Natural killer cell (primary cell): Measurements from ENCODE around the gene SLC22A4. TPM values are rescaled to one million over a fixed set of nuclear protein-coding genes. Genes with fewer than 3 reads are reported as not detected.

ENCODE experiments used
- ATAC-seq, 3 donors: fragments of 150-1000 bp in 2 of 3; fragments of 200-7000 bp in 1 of 3; cut with Tn5 transposase; 1 replicate in 1 of 3; 2 replicates in 2 of 3; pipeline ENCODE4 v1.10.0; 2021; ENCODE audit warnings: mild to moderate bottlenecking in 2 of 3, moderate library complexity in 2 of 3
- DNase-seq, 2 donors: peaks; one replicate each; pipeline versions ENCODE4 v3.0.0 to v3.0.0-alpha.2; 2013 to 2021; ENCODE audit warnings: mixed read lengths in 1 of 2
- H3K27ac ChIP-seq: one replicate; pipeline ENCODE4 v1.5.1; 2013; ENCODE audit warnings: mild to moderate bottlenecking, low read length
- H3K27me3 ChIP-seq: one replicate; pipeline ENCODE4 v1.6.1; 2013; ENCODE audit warnings: low read length; ENCODE audit not compliant: control insufficient read depth, insufficient read depth
- H3K36me3 ChIP-seq: one replicate; pipeline ENCODE4 v1.6.1; 2013; ENCODE audit warnings: low read length; ENCODE audit not compliant: control insufficient read depth, insufficient read depth
- H3K4me1 ChIP-seq: one replicate; pipeline ENCODE4 v1.6.1; 2013; ENCODE audit warnings: low read length; ENCODE audit not compliant: control insufficient read depth, insufficient read depth
- H3K4me3 ChIP-seq: one replicate; pipeline ENCODE4 v1.5.1; 2013; ENCODE audit warnings: low read length
- H3K9me3 ChIP-seq: one replicate; pipeline ENCODE4 v1.6.1; 2013; ENCODE audit warnings: low read length; ENCODE audit not compliant: control insufficient read depth, insufficient read depth
- H3K27ac Mint-ChIP-seq, 2 donors: one replicate each; pipeline ENCODE4 v1.8.0; 2022; ENCODE audit warnings: mild to moderate bottlenecking in 2 of 2, mixed read lengths in 2 of 2, moderate library complexity in 1 of 2
- H3K27me3 Mint-ChIP-seq, 2 donors: one replicate each; pipeline ENCODE4 v1.8.0; 2022; ENCODE audit warnings: low read depth in 2 of 2, mixed read lengths in 2 of 2
- H3K36me3 Mint-ChIP-seq: one replicate; pipeline ENCODE4 v1.8.0; 2022; ENCODE audit warnings: mixed read lengths
- H3K4me1 Mint-ChIP-seq, 2 donors: one replicate each; pipeline ENCODE4 v1.8.0; 2022; ENCODE audit warnings: mixed read lengths in 2 of 2
- H3K4me3 Mint-ChIP-seq: one replicate; pipeline ENCODE4 v1.8.0; 2022; ENCODE audit warnings: mild to moderate bottlenecking, moderate library complexity, mixed read lengths
- H3K9me3 Mint-ChIP-seq, 2 donors: one replicate each; pipeline ENCODE4 v1.8.0; 2022; ENCODE audit warnings: mixed read lengths in 2 of 2
- WGBS: methylation state at CpG from one replicate; pipeline ENCODE4 v1.1.7; 2013; ENCODE audit warnings: missing lambda C conversion rate; ENCODE audit not compliant: insufficient coverage; 5-methylcytosine and 5-hydroxymethylcytosine counted together
- intact Hi-C: fragments of 100-400 bp; cut with micrococcal nuclease; formaldehyde crosslinking; loops from one replicate; pipeline ENCODE4 v1.14.2; 2022
- total RNA-seq, 4 donors: library from RNA; stranded (reverse); fragments of 120-200 nt in 1 of 4; gene quantifications; one replicate each; pipeline versions ENCODE4 v1.2.3 to v1.2.4, GENCODE V29; 2013 to 2022
- TF ChIP-seq, protein P1 (sequence below): fragments of 200-600 bp; IDR thresholded peaks from one replicate; pipeline ENCODE4 v1.8.0; 2022; ENCODE audit warnings: antibody characterized with exemption

SLC22A4 gene
- total RNA-seq, 3 donors from 2014 or later (not counting 1 experiment from before 2014, with no cell fraction given): 0.14 to 2.3 (median 0.27) TPM

DNA sequence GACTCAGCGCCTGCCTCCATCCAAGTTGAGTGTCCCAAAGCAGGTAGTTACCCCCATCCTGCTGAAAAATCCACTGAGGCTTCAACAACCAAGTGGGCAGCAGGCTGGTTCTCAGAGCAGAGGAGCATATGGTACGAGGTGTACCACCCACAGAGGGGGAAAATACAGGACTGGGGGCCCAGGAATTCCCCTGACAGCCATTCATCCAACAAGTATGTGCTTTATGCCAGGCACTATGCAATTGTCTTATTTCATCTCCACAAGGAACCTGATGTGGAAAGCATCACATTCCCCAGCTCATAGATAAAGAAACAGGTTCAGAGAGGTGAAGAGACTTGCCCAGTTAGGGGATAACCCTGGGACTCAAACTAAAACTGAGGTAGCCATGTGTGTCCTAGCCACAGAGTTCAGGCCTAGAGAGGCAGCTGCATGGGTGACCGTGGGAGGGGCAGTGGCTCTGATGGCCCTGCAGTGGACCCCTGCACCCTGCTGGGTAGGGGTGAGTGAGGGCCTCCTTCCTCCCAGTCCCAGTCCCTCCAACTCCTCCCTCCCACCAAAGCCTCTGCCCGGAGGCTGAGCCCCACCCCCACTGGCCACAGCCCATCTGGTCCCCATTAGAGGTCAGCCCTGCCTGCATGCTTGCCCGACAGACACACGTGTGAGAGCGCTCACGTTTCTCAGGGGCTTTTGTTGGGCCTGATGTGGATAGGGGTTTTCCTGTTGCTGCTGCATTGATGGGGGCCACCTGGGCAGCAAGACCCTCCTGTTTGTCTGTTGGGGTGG is 25.2 kb upstream of the SLC22A4 start:
- peaks cover 8% of the 10 kb centered on the region for H3K4me1 ChIP-seq
- H3K9me3 ChIP-seq: no peaks in the 10 kb centered on the region
- no peak for ATAC-seq
- H3K27me3 ChIP-seq: peaks cover 4% of the 10 kb centered on the region
- no peak overlapping the region for H3K27ac ChIP-seq
- Mint-ChIP-seq H3K27me3 (peaks cover 12 to 13% of the 10 kb centered on the region in 2 donors), H3K27ac (no peak overlapping the region), H3K36me3 (no peaks in the 10 kb centered on the region), H3K4me1 (peaks cover 0 to 18% of the 10 kb centered on the region in 2 donors), H3K9me3 (no peaks in the 10 kb centered on the region), H3K4me3 (no peak overlapping the region)
- H3K36me3 ChIP-seq: no peaks in the 10 kb centered on the region
- TF ChIP-seq, protein P1, sequence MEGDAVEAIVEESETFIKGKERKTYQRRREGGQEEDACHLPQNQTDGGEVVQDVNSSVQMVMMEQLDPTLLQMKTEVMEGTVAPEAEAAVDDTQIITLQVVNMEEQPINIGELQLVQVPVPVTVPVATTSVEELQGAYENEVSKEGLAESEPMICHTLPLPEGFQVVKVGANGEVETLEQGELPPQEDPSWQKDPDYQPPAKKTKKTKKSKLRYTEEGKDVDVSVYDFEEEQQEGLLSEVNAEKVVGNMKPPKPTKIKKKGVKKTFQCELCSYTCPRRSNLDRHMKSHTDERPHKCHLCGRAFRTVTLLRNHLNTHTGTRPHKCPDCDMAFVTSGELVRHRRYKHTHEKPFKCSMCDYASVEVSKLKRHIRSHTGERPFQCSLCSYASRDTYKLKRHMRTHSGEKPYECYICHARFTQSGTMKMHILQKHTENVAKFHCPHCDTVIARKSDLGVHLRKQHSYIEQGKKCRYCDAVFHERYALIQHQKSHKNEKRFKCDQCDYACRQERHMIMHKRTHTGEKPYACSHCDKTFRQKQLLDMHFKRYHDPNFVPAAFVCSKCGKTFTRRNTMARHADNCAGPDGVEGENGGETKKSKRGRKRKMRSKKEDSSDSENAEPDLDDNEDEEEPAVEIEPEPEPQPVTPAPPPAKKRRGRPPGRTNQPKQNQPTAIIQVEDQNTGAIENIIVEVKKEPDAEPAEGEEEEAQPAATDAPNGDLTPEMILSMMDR: no peak
- intact Hi-C loops: no loop called here
- no peak overlapping the region for H3K4me3 ChIP-seq
- no peak for DNase-seq
- 71% methylated on average over 8 of the region's 8 CpGs for WGBS

DNA sequence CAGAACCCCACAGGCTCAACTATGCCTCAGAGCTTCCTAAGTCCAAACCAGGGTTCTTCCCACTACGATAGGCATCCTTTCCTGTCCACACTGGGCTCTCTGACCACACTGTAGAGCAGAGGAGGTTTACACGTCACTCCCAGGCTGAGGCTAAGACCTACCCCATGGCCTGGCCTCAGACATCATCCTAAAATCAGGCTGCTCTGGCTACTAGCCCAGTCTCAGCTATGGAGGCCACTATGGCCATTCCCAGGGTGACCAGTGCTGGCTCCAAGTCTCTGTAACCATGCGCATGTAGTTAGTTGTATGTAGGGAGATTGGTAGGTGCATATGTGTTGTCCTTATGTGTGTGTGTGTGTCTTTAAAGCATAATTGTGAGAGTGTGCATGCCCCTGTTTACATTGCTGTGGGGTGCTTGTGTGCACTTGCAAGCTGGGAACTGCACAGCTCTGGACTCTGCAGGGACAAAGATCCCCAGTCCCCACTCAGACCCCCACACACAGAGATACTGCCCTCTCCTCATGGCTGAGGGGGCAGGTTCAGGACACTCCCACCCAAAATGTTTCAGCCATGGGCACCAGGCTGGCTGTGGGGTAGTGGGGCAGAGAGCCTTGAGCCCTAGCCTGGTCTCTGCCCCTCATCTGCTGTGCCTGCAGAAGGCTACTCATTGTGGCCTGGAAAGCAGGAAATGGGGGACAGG is 24.4 kb upstream of the SLC22A4 start:
- Mint-ChIP-seq H3K4me3 (no peak overlapping the region), H3K27me3 (peaks cover 15 to 17% of the 10 kb centered on the region in 2 donors), H3K4me1 (peaks cover 0 to 18% of the 10 kb centered on the region in 2 donors), H3K9me3 (no peaks in the 10 kb centered on the region), H3K27ac (no peak overlapping the region), H3K36me3 (no peaks in the 10 kb centered on the region)
- no peak overlapping the region for H3K27ac ChIP-seq
- peaks cover 8% of the 10 kb centered on the region for H3K4me1 ChIP-seq
- ATAC-seq (no peak), DNase-seq (no peak)
- intact Hi-C loops: no loop called here
- H3K9me3 ChIP-seq: no peaks in the 10 kb centered on the region
- H3K36me3 ChIP-seq: no peaks in the 10 kb centered on the region
- WGBS: 89% methylated on average over 3 of the region's 3 CpGs
- H3K4me3 ChIP-seq: no peak overlapping the region
- TF ChIP-seq, protein P1: no peak
- H3K27me3 ChIP-seq: peaks cover 4% of the 10 kb centered on the region

DNA sequence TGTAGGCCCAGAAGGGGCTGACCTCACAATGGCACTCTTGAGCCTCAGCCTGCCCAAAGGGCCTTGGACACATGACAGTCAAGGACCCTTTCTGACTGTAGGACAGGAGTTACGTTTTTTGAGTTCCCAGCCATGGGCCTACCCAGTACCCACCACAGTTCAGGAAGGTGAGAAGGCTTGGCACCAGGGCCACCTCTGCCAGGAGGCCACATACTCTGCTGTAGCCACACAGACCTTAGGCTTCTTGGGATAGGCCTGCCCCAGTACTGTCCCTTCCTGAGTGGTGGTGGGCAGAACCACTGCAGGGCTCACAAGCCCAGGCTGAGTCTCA is 23.9 kb upstream of the SLC22A4 start:
- Histone ChIP-seq H3K27me3 (peaks cover 4% of the 10 kb centered on the region), H3K27ac (no peak overlapping the region), H3K36me3 (no peaks in the 10 kb centered on the region), H3K4me3 (no peak overlapping the region), H3K4me1 (peaks cover 8% of the 10 kb centered on the region), H3K9me3 (no peaks in the 10 kb centered on the region)
- ATAC-seq: no peak
- TF ChIP-seq, protein P1: no peak
- intact Hi-C loops: no loop called here
- DNase-seq: no peak
- Mint-ChIP-seq H3K4me3 (no peak overlapping the region), H3K36me3 (no peaks in the 10 kb centered on the region), H3K27ac (no peak overlapping the region), H3K9me3 (no peaks in the 10 kb centered on the region), H3K27me3 (peaks cover 15 to 20% of the 10 kb centered on the region in 2 donors), H3K4me1 (peaks cover 0 to 18% of the 10 kb centered on the region in 2 donors)
- 90% methylated on average over 1 of the region's 1 CpG for WGBS
